ENCODE results near the gene RAB8A. TPM values are rescaled to one million over a fixed set of nuclear protein-coding genes. Genes with fewer than 3 reads are reported as not detected.

Gene RAB8A
- total and polyA plus RNA-seq, 2 of the 8 experiments (the other 6 are each of a cell fraction or from before 2014, with no cell fraction given) = 65.8 to 97.0 TPM

DNA sequence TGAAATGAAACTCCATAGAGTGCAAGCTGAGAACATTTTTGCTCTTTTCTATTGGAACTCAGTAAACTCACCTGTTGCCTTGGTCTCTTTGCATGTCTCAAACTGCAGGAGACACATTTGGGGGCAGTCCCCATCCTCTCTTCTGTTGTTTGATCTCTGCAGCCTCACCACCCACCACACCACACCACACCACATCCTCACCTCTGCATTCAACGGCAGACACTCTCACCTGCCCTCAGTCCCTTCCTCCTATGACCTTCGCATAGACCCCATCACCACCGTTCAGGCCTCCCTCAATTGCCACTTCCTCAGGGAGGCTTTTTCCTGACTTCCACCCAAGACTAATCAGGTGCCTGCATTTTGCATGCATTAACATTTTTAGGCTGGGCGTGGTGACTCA, 49.7 kb upstream of the RAB8A start:
- H3K27ac ChIP-seq (ENCODE audit: low read depth, low read length) = no peak overlapping the region
- no peak overlapping the region for H4K8ac ChIP-seq (ENCODE audit: extremely low read depth, insufficient read depth, low read length)
- H3K9ac ChIP-seq (replicated peaks in 1 of 4; ENCODE audit: extremely low read depth in 1 of 4, low read depth in 3 of 4, low read length in 3 of 4) = no peak overlapping the region
- no peak overlapping the region for H2BK5ac ChIP-seq (ENCODE audit: low read depth, low read length)
- H3K23me2 ChIP-seq (ENCODE audit: low read depth, low read length) = no peaks in the 10 kb centered on the region
- no peak overlapping the region for H2AFZ ChIP-seq (ENCODE audit: low read length)
- no peak overlapping the region for H3K18ac ChIP-seq (ENCODE audit: extremely low read depth, low read length)
- no peaks in the 10 kb centered on the region for H3K27me3 ChIP-seq (replicated peaks in 1 of 4; ENCODE audit: control insufficient read depth in 3 of 4, extremely low read depth in 1 of 4, insufficient read depth in 3 of 4, low read length in 3 of 4)
- DNase-seq (ENCODE audit: low read depth in 1 of 2, low spot score in 2 of 2) = no peak
- no peak overlapping the region for H2BK12ac ChIP-seq (ENCODE audit: low read depth, low read length)
- no peak overlapping the region for H4K91ac ChIP-seq (replicated peaks; ENCODE audit: insufficient read length, low read length)
- H3K56ac ChIP-seq (replicated peaks; ENCODE audit: insufficient read length, low read depth, low read length) = no peak overlapping the region
- FAIRE-seq = no peak
- H3K23ac ChIP-seq (ENCODE audit: insufficient read length) = no peak overlapping the region
- no peak overlapping the region for H3K4me3 ChIP-seq (ENCODE audit: extremely low read depth in 1 of 4, insufficient read depth in 2 of 4, low read depth in 3 of 4, low read length in 4 of 4)
- no peak overlapping the region for H3K4me2 ChIP-seq (ENCODE audit: insufficient read depth in 1 of 2, low read depth in 2 of 2, low read length in 2 of 2)
- 94% methylated on average over 4 of the region's 4 CpGs; no CpG with 5 or more reads in 1 of the 2 experiments for WGBS, 2 experiments (ENCODE audit: extremely low coverage in 1 of 2, insufficient coverage in 1 of 2, insufficient read length in 1 of 2, insufficient replicate concordance in 2 of 2, low coverage in 1 of 2, low lambda C conversion rate in 2 of 2, missing lambda C conversion rate in 1 of 2)
- ChIA-PET POLR2A (ENCODE audit: partially characterized antibody) (interaction anchor here (7.3 kb wide), 1 partner anchor 13 kb away, joined by 99 read pairs; the partner anchor contains the start of gene TPM4), CTCF (ENCODE audit: partially characterized antibody) (interaction anchor here (0.6 to 6.5 kb wide), 15 partner anchors 10 to 468 kb away, joined by 3 to 107 read pairs (median 4); partner anchors contain the start of gene TPM4)
- no peak overlapping the region for H2BK15ac ChIP-seq (ENCODE audit: low read length)
- H4K20me1 ChIP-seq (replicated peaks in 1 of 2; ENCODE audit: control insufficient read depth in 1 of 2, insufficient read depth in 2 of 2, low read length in 2 of 2) = no peaks in the 10 kb centered on the region
- H4K5ac ChIP-seq (ENCODE audit: insufficient read length, low read depth, low read length) = no peak overlapping the region
- no peaks in the 10 kb centered on the region for H3K36me3 ChIP-seq (ENCODE audit: control insufficient read depth in 2 of 4, insufficient read depth in 4 of 4, low read length in 3 of 4)
- no peaks in the 10 kb centered on the region for H3K79me1 ChIP-seq (ENCODE audit: low read depth, low read length)
- H3K4me1 ChIP-seq (replicated peaks in 1 of 4; ENCODE audit: control insufficient read depth in 3 of 4, insufficient read depth in 4 of 4, low read length in 3 of 4) = 0 out of 7 replicates have a peak, but pooled peaks cover 0 to 4% (median 0%) of the 10 kb centered on the region in 4 experiments
- no peak overlapping the region for H3K14ac ChIP-seq (ENCODE audit: insufficient read length)
- no peak overlapping the region for H3K4ac ChIP-seq (replicated peaks; ENCODE audit: insufficient read length, low read depth, low read length)
- H3K9me3 ChIP-seq (ENCODE audit: insufficient read depth in 2 of 2, low read depth in 1 of 2, low read length in 1 of 2) = peaks cover 9 to 12% of the 10 kb centered on the region in 2 experiments
- H3K79me2 ChIP-seq (ENCODE audit: control insufficient read depth in 1 of 2, insufficient read depth in 2 of 2, low read length in 2 of 2) = no peaks in the 10 kb centered on the region
- no peak overlapping the region for H2AK5ac ChIP-seq (ENCODE audit: low read depth, low read length)
- no peak overlapping the region for H2BK120ac ChIP-seq (replicated peaks; ENCODE audit: low read depth, low read length)
- H2BK20ac ChIP-seq (ENCODE audit: low read length) = no peak overlapping the region

All from H1 (cell line).